Smooth muscle cell (in vitro differentiated cells): ENCODE data around the gene HADHA. TPM values are rescaled to one million over a fixed set of nuclear protein-coding genes. Genes with fewer than 3 reads are reported as not detected.

Experiments used
- DNase-seq: peaks from one replicate; lab custom pipeline; 2025; ENCODE audit not compliant: unreplicated experiment; lab: John Stamatoyannopoulos, UW
- H2AFZ ChIP-seq: fragments of 200-600 bp; sonication (generic); 2 replicates; pipeline ENCODE4 v1.6.0; 2016; ENCODE audit warnings: antibody characterized with exemption, low read depth, mild to moderate bottlenecking
- H3F3A ChIP-seq: fragments of 200-600 bp; sonication (generic); 2 replicates; pipeline ENCODE4 v1.6.0; 2017; ENCODE audit warnings: antibody characterized with exemption, low read depth
- H3K27ac ChIP-seq: fragments of 200-600 bp; sonication (generic); 2 replicates; pipeline ENCODE4 v1.5.1; 2016; ENCODE audit warnings: low read depth, mild to moderate bottlenecking
- H3K27me3 ChIP-seq: fragments of 200-600 bp; sonication (generic); 2 replicates; pipeline ENCODE4 v1.6.1; 2016; ENCODE audit warnings: low read depth, mild to moderate bottlenecking
- H3K36me3 ChIP-seq: fragments of 200-600 bp; sonication (generic); 2 replicates; pipeline ENCODE4 v1.5.1; 2016; ENCODE audit warnings: low read depth
- H3K4me1 ChIP-seq: fragments of 200-600 bp; sonication (generic); 2 replicates; pipeline ENCODE4 v1.5.1; 2016; ENCODE audit warnings: low read depth
- H3K4me2 ChIP-seq: fragments of 200-600 bp; sonication (generic); 2 replicates; pipeline ENCODE4 v1.6.0; 2016; ENCODE audit warnings: mild to moderate bottlenecking
- H3K4me3 ChIP-seq: fragments of 200-600 bp; sonication (generic); 2 replicates; pipeline ENCODE4 v1.5.1; 2016; ENCODE audit warnings: mild to moderate bottlenecking
- H3K79me2 ChIP-seq: fragments of 200-600 bp; sonication (generic); 2 replicates; pipeline ENCODE4 v1.6.0; 2016; ENCODE audit warnings: low read depth, mild to moderate bottlenecking
- H3K9ac ChIP-seq: fragments of 200-600 bp; sonication (generic); 2 replicates; pipeline ENCODE4 v1.6.0; 2016; ENCODE audit warnings: low read depth
- H3K9me3 ChIP-seq: fragments of 200-600 bp; sonication (generic); replicated peaks from 2 replicates; pipeline ENCODE4 v1.5.1; 2016; ENCODE audit warnings: low read depth
- H4K20me1 ChIP-seq: fragments of 200-600 bp; sonication (generic); 2 replicates; pipeline ENCODE4 v1.6.0; 2016; ENCODE audit warnings: low read depth
- CTCF ChIP-seq: fragments of 200-600 bp; sonication (generic); IDR thresholded peaks from 2 replicates; pipeline ENCODE4 v1.5.1; 2017; ENCODE audit warnings: borderline replicate concordance, mild to moderate bottlenecking, antibody characterized with exemption; ENCODE audit not compliant: insufficient read depth, poor library complexity, severe bottlenecking
- WGBS: methylation state at CpG from one replicate; pipeline ENCODE4 v1.1.7; 2016; ENCODE audit warnings: low lambda C conversion rate; 5-methylcytosine and 5-hydroxymethylcytosine counted together
- polyA plus RNA-seq: library from polyadenylated mRNA; unstranded; fragments of >200 nt; fragmentation: Nextera tagmentation; extraction: Ambion mirVana; gene quantifications from 2 replicates; pipeline ENCODE4 v1.2.1, GENCODE V29; 2016
- total RNA-seq: library from RNA; depleted of rRNA; stranded (reverse); fragments of >200 nt; gene quantifications from 2 replicates; pipeline ENCODE4 v1.2.3, GENCODE V29; 2014

Gene HADHA
- total and polyA plus RNA-seq, 2 experiments from 2014 or later = 96.9 to 111 TPM

GRCh38 chr2:26215833-26216232 lies 28.6 kb downstream of the HADHA start:
- no peak overlapping the region for H3K4me3 ChIP-seq
- no peak overlapping the region for H2AFZ ChIP-seq
- peaks cover 5% of the 10 kb centered on the region for H3K9me3 ChIP-seq
- H3K9ac ChIP-seq = no peak overlapping the region
- no peaks in the 10 kb centered on the region for H3K4me1 ChIP-seq
- H3K79me2 ChIP-seq = no peaks in the 10 kb centered on the region
- H3K36me3 ChIP-seq = peaks cover 33% of the 10 kb centered on the region
- no peaks in the 10 kb centered on the region for H3K27me3 ChIP-seq
- H4K20me1 ChIP-seq = no peaks in the 10 kb centered on the region
- H3K4me2 ChIP-seq = no peak overlapping the region
- no peak for TF ChIP-seq CTCF
- H3F3A ChIP-seq = no peaks in the 10 kb centered on the region
- DNase-seq = no peak
- WGBS = 100% methylated on average over 1 of the region's 1 CpG
- H3K27ac ChIP-seq = no peak overlapping the region

- Histone ChIP-seq H3F3A (no peaks in the 10 kb centered on the region), H3K79me2 (no peaks in the 10 kb centered on the region), H3K9me3 (peaks cover 5% of the 10 kb centered on the region), H3K4me3 (no peak overlapping the region), H3K36me3 (peaks cover 36% of the 10 kb centered on the region), H3K27ac (no peak overlapping the region), H3K4me2 (no peak overlapping the region), H3K27me3 (no peaks in the 10 kb centered on the region), H3K4me1 (no peaks in the 10 kb centered on the region), H2AFZ (no peak overlapping the region), H4K20me1 (no peaks in the 10 kb centered on the region), H3K9ac (no peak overlapping the region)
- no peak for TF ChIP-seq CTCF
- WGBS = 93% methylated on average over 1 of the region's 1 CpG
- DNase-seq = no peak
Measured at GRCh38 chr2:26214759-26215158, 29.7 kb downstream of the HADHA start.

GRCh38 chr2:26212011-26212410 lies 32.4 kb downstream of the HADHA start:
- Histone ChIP-seq H3K36me3 (peaks cover 47% of the 10 kb centered on the region), H3K79me2 (no peaks in the 10 kb centered on the region), H4K20me1 (no peaks in the 10 kb centered on the region), H3K4me1 (no peaks in the 10 kb centered on the region), H3K4me2 (no peak overlapping the region), H3K9ac (no peak overlapping the region), H2AFZ (no peak overlapping the region), H3K4me3 (no peak overlapping the region), H3K27me3 (no peaks in the 10 kb centered on the region), H3K27ac (no peak overlapping the region), H3K9me3 (no peaks in the 10 kb centered on the region), H3F3A (no peaks in the 10 kb centered on the region)
- DNase-seq = no peak
- no peak for TF ChIP-seq CTCF
- WGBS = 98% methylated on average over 5 of the region's 5 CpGs

- Histone ChIP-seq H3K36me3 (peaks cover 10% of the 10 kb centered on the region), H4K20me1 (no peaks in the 10 kb centered on the region), H3K79me2 (no peaks in the 10 kb centered on the region), H3K4me1 (peaks cover 10% of the 10 kb centered on the region), H3F3A (no peaks in the 10 kb centered on the region), H3K9ac (no peak overlapping the region), H3K4me3 (no peak overlapping the region), H3K4me2 (no peak overlapping the region), H3K9me3 (no peaks in the 10 kb centered on the region), H3K27ac (no peak overlapping the region), H3K27me3 (no peaks in the 10 kb centered on the region), H2AFZ (no peak overlapping the region)
- 94% methylated on average over 7 of the region's 7 CpGs for WGBS
- TF ChIP-seq CTCF = no peak
- DNase-seq = no peak
Measured at GRCh38 chr2:26203906-26204305, 40.5 kb downstream of the HADHA start.
